NK-92 (cell line): Measurements from ENCODE around the gene SMIM8.

Experiments used
- DNase-seq: peaks from one replicate; lab custom pipeline; 2025; ENCODE audit not compliant: unreplicated experiment; lab: John Stamatoyannopoulos, UW

SMIM8 gene

GRCh38 chr6:87384038-87384437, 61.6 kb downstream of the SMIM8 start:
- no peak for DNase-seq

DNA sequence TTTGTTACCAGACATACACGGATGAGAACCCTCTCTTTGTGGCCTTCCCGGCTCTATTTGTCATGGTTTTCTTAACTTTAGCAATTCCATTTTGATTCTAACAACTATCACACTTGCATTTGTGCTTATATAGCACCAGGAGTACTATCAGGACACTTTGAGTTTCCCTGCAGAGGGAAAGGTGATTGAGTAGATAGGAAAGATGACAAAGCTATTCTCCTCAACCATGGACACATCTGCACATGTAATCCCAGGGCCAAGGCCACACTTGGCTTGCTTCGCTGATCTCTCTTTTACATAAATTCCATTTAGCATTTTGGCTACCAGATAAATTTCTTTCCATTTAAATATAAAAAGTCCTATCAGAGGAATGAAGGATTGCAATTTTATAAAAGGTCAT, 62.1 kb downstream of the SMIM8 start:
- no peak for DNase-seq

GRCh38 chr6:87391334-87391733, 68.9 kb downstream of the SMIM8 start:
- no peak for DNase-seq
